CD4-positive, alpha-beta T cell treated with Interleukin-17A for 4 hours (primary cell): ENCODE results near the gene PRSS2.
"Not testable (repeated sequence)": the region's sequence is repeated elsewhere in the genome, so short reads cannot be mapped to it uniquely, and the experiment has no call there.

Experiments
- DNase-seq: peaks from one replicate; pipeline ENCODE4 v3.0.0-alpha.2; 2020; ENCODE audit warnings: mixed read lengths

PRSS2 gene

GRCh38 chr7:142770661-142771352 is at the start of gene PRSS2:
Gene PRSS2, plus strand, starts transcription at chr7:142770970. Its CDS starts 13 bp downstream, at chr7:142770983.
- DNase-seq = no peak

GRCh38 chr7:142720986-142721385 is 49.8 kb upstream of the PRSS2 start:
- peak; percentile 9 for DNase-seq

- DNase-seq = no peak
These were observed 48.4 kb upstream of the PRSS2 start for GRCh38 chr7:142722248-142722794.

- no peak for DNase-seq
These were observed 37.5 kb upstream of the PRSS2 start for GRCh38 chr7:142733271-142733670.

- DNase-seq = peak; percentile 18
These were observed 30.8 kb upstream of the PRSS2 start for GRCh38 chr7:142739923-142740492.

- DNase-seq = no peak
These were observed 30.0 kb upstream of the PRSS2 start for GRCh38 chr7:142740786-142741185.

- DNase-seq = not testable (repeated sequence)
These were observed 28.8 kb upstream of the PRSS2 start for GRCh38 chr7:142741932-142742331.

- DNase-seq = no peak
These were observed 25.6 kb upstream of the PRSS2 start for GRCh38 chr7:142745091-142745635.

- no peak for DNase-seq
These were observed 25.0 kb upstream of the PRSS2 start for GRCh38 chr7:142745745-142746144.

GRCh38 chr7:142746264-142746663 is 24.5 kb upstream of the PRSS2 start:
- DNase-seq = no peak

GRCh38 chr7:142748410-142748809 is 22.4 kb upstream of the PRSS2 start:
- not testable (repeated sequence) for DNase-seq

GRCh38 chr7:142749218-142749993 is 21.4 kb upstream of the PRSS2 start, which contains the start of gene PRSS1:
Gene PRSS1, plus strand, starts transcription at chr7:142749472. Its CDS starts 13 bp downstream, at chr7:142749485.
- no peak for DNase-seq

- no peak for DNase-seq
These were observed 20.3 kb upstream of the PRSS2 start for GRCh38 chr7:142750321-142750938.

- not testable (repeated sequence) for DNase-seq
These were observed 19.1 kb upstream of the PRSS2 start for GRCh38 chr7:142751526-142752175.

GRCh38 chr7:142752376-142753225 is 18.2 kb upstream of the PRSS2 start:
- DNase-seq = no peak

GRCh38 chr7:142753366-142753765 is 17.4 kb upstream of the PRSS2 start:
- DNase-seq = no peak

GRCh38 chr7:142753925-142754491 is 16.8 kb upstream of the PRSS2 start:
- DNase-seq = not testable (repeated sequence)

GRCh38 chr7:142754681-142755575 is 15.8 kb upstream of the PRSS2 start:
- no peak for DNase-seq

GRCh38 chr7:142758312-142758711 is 12.5 kb upstream of the PRSS2 start:
- not testable (repeated sequence) for DNase-seq

- no peak for DNase-seq
These were observed 11.3 kb upstream of the PRSS2 start for GRCh38 chr7:142759433-142759832.
